Adrenal gland (tissue), 5 donors: ENCODE measurements around the gene TSPEAR.

Source experiments
- CTCF ChIP-seq, 6 experiments: fragments of 450-650 bp in 4 of 6; fragments of 200-600 bp in 2 of 6; sonication (generic) in 1 of 6; IDR thresholded peaks; 1 replicate in 5 of 6; 2 replicates in 1 of 6; pipeline versions ENCODE4 v1.5.1 to v1.8.0; 2016 to 2021; ENCODE audit warnings: antibody characterized with exemption in 6 of 6, mild to moderate bottlenecking in 2 of 6, moderate library complexity in 1 of 6
- POLR2A ChIP-seq, 2 donors: fragments of 450-650 bp; IDR thresholded peaks; one replicate each; pipeline ENCODE4 v1.6.1; 2017; ENCODE audit warnings: antibody characterized with exemption in 2 of 2, mild to moderate bottlenecking in 2 of 2, moderate library complexity in 1 of 2
- donor health status: DM: no; HTN: no; CAD: no.

- TF ChIP-seq CTCF (IDR thresholded peaks at IDR 0.05) (no peak), POLR2A (IDR thresholded peaks at IDR 0.05) (no peak)
Observed at GRCh38 chr21:44710294-44710665, 1.1 kb downstream of the TSPEAR start.
